GM12878 (cell line): ENCODE measurements around the gene ZSCAN23. TPM values are rescaled to one million over a fixed set of nuclear protein-coding genes. Genes with fewer than 3 reads are reported as not detected.
A peak's percentile ranks its signal among the peaks of the same experiment; 100 is the strongest.

ENCODE experiments used
- BRCA1 ChIP-seq: IDR thresholded peaks from 2 replicates; pipeline ENCODE4 v1.6.1; 2011; ENCODE audit warnings: low read depth, low read length, improper control_type of control experiment
- CBX5 ChIP-seq: sonication (generic); IDR thresholded peaks from 2 replicates; pipeline ENCODE4 v1.6.1; 2016; ENCODE audit warnings: low read depth, moderate library complexity, mild to moderate bottlenecking, inconsistent platforms
- CHD1 ChIP-seq: IDR thresholded peaks from 2 replicates; pipeline ENCODE4 v1.6.1; 2012; ENCODE audit warnings: low read depth, low read length, improper control_type of control experiment
- CHD4 ChIP-seq: fragments of 200-600 bp; sonication (generic); IDR thresholded peaks from 2 replicates; pipeline ENCODE4 v1.6.1; 2016; ENCODE audit warnings: mild to moderate bottlenecking
- CREM ChIP-seq: IDR thresholded peaks from 2 replicates; pipeline ENCODE4 v1.6.1; 2014; ENCODE audit warnings: antibody characterized with exemption, low read depth
- DPF2 ChIP-seq: fragments of 450-650 bp; IDR thresholded peaks from 2 replicates; pipeline ENCODE4 v1.6.1; 2017; ENCODE audit warnings: mild to moderate bottlenecking
- EZH2 ChIP-seq: IDR thresholded peaks from 2 replicates; pipeline ENCODE4 v1.6.1; 2012; ENCODE audit warnings: low read depth, mild to moderate bottlenecking, control low read depth, inconsistent platforms, low read length, borderline replicate concordance; ENCODE audit not compliant: control insufficient read depth
- FOXM1 ChIP-seq: IDR thresholded peaks from 2 replicates; pipeline ENCODE4 v1.6.1; 2012; ENCODE audit warnings: low read depth, mild to moderate bottlenecking, inconsistent platforms, low read length, moderate library complexity
- HDGF ChIP-seq: fragments of 450-650 bp; IDR thresholded peaks from 2 replicates; pipeline ENCODE4 v1.6.1; 2016; ENCODE audit warnings: antibody characterized with exemption
- IKZF1 ChIP-seq: fragments of 450-650 bp; conservative IDR thresholded peaks from 2 replicates; pipeline ENCODE4 v1.6.1; 2017; ENCODE audit warnings: antibody characterized with exemption, mild to moderate bottlenecking
- KLF5 ChIP-seq: fragments of 450-650 bp; IDR thresholded peaks from 2 replicates; pipeline ENCODE4 v1.6.1; 2014; ENCODE audit warnings: mild to moderate bottlenecking; ENCODE audit not compliant: partially characterized antibody
- MXI1 ChIP-seq: fragments of 150-350 bp; IDR thresholded peaks from 2 replicates; pipeline ENCODE4 v1.6.1; 2011; ENCODE audit warnings: low read depth, mild to moderate bottlenecking, inconsistent platforms, low read length, improper control_type of control experiment
- NFXL1 ChIP-seq: fragments of 450-650 bp; IDR thresholded peaks from 2 replicates; pipeline ENCODE4 v1.6.1; 2017; ENCODE audit warnings: antibody characterized with exemption, mild to moderate bottlenecking, borderline replicate concordance
- NFYB ChIP-seq: IDR thresholded peaks from 2 replicates; pipeline ENCODE4 v1.6.1; 2011; ENCODE audit warnings: low read depth, mild to moderate bottlenecking, low read length, improper control_type of control experiment, moderate library complexity; ENCODE audit not compliant: insufficient read depth
- NR2C1 ChIP-seq: fragments of 450-650 bp; IDR thresholded peaks from 2 replicates; pipeline ENCODE4 v1.6.1; 2017; ENCODE audit warnings: antibody characterized with exemption, mild to moderate bottlenecking, moderate library complexity
- NR2C2 ChIP-seq: IDR thresholded peaks from 2 replicates; pipeline ENCODE4 v1.6.1; 2011; ENCODE audit warnings: borderline replicate concordance, low read depth; ENCODE audit not compliant: control insufficient read depth, insufficient read length
- NR2F1 ChIP-seq: fragments of 450-650 bp; conservative IDR thresholded peaks from 2 replicates; pipeline ENCODE4 v1.6.1; 2017; ENCODE audit warnings: mild to moderate bottlenecking
- PAX5 ChIP-seq: IDR thresholded peaks from 2 replicates; pipeline ENCODE4 v1.6.1; 2011; ENCODE audit warnings: low read depth, low read length, borderline replicate concordance
- RAD51 ChIP-seq: fragments of 450-650 bp; IDR thresholded peaks from 2 replicates; pipeline ENCODE4 v1.6.1; 2016; ENCODE audit warnings: moderate library complexity, mild to moderate bottlenecking, inconsistent platforms
- RB1 ChIP-seq: fragments of 450-650 bp; formaldehyde crosslinking; IDR thresholded peaks from 2 replicates; pipeline ENCODE4 v1.6.1; 2017; ENCODE audit warnings: mild to moderate bottlenecking, borderline replicate concordance
- RFX5 ChIP-seq: IDR thresholded peaks from 2 replicates; pipeline ENCODE4 v1.6.1; 2011; ENCODE audit warnings: low read depth, low read length, improper control_type of control experiment
- STAT1 ChIP-seq: fragments of 450-650 bp; conservative IDR thresholded peaks from 2 replicates; pipeline ENCODE4 v1.6.1; 2014; ENCODE audit warnings: antibody characterized with exemption, mild to moderate bottlenecking
- TCF3 ChIP-seq: IDR thresholded peaks from 2 replicates; pipeline ENCODE4 v1.6.1; 2012; ENCODE audit warnings: low read depth, mild to moderate bottlenecking, low read length, borderline replicate concordance; ENCODE audit not compliant: insufficient read depth
- TCF7 ChIP-seq: IDR thresholded peaks from 2 replicates; pipeline ENCODE4 v1.6.1; 2014; ENCODE audit warnings: antibody characterized with exemption, borderline replicate concordance
- YBX1 ChIP-seq: fragments of 450-650 bp; IDR thresholded peaks from 2 replicates; pipeline ENCODE4 v1.6.1; 2016; ENCODE audit warnings: antibody characterized with exemption
- ZNF622 ChIP-seq: fragments of 450-650 bp; IDR thresholded peaks from 2 replicates; pipeline ENCODE4 v1.6.1; 2017; ENCODE audit warnings: mild to moderate bottlenecking, inconsistent platforms
- polyA plus RNA-seq, 11 experiments: library from polyadenylated mRNA; depleted of rRNA in 4 of 11; unstranded in 6 of 11; stranded (reverse) in 5 of 11; fragments of >200 nt; fragmentation: Nextera tagmentation in 4 of 11; fragmentation: Illumina TruSeq in 1 of 11; extraction: Ambion mirVana in 4 of 11; extraction: Trizol in 1 of 11; gene quantifications; 1 replicate in 1 of 11; 2 replicates in 10 of 11; pipeline versions ENCODE4 v1.2.1 to v1.2.3, GENCODE V29; 2011 to 2016; ENCODE audit warnings: inconsistent platforms in 2 of 11, missing spikeins in 2 of 11, low read depth in 1 of 11
- total RNA-seq, 4 experiments: library from RNA; depleted of rRNA in 3 of 4; stranded (reverse); fragments of >200 nt in 3 of 4; fragmentation: Illumina TruSeq in 1 of 4; extraction: Trizol in 1 of 4; gene quantifications; 2 replicates each; pipeline versions ENCODE4 v1.2.1 to v1.2.3, GENCODE V29; 2013 to 2021
- TF ChIP-seq, protein P1 (sequence below): fragments of 450-650 bp; formaldehyde crosslinking; IDR thresholded peaks from 2 replicates; pipeline ENCODE4 v1.5.0; 2022; ENCODE audit warnings: mild to moderate bottlenecking, missing genetic modification characterization
- TF ChIP-seq, protein P2 (sequence below): fragments of 150-350 bp; IDR thresholded peaks from 2 replicates; pipeline ENCODE4 v1.6.1; 2014; ENCODE audit warnings: mild to moderate bottlenecking, low read depth, low read length
- TF ChIP-seq, protein P3 (sequence below): IDR thresholded peaks from 2 replicates; pipeline ENCODE4 v1.6.1; 2012; ENCODE audit warnings: low read depth, low read length, improper control_type of control experiment

ZSCAN23 gene
- total and polyA plus RNA-seq, 10 of the 15 experiments (the other 5 are each of a cell fraction or from before 2014, with no cell fraction given): 0.04 to 2.3 (median 0.84) TPM

DNA sequence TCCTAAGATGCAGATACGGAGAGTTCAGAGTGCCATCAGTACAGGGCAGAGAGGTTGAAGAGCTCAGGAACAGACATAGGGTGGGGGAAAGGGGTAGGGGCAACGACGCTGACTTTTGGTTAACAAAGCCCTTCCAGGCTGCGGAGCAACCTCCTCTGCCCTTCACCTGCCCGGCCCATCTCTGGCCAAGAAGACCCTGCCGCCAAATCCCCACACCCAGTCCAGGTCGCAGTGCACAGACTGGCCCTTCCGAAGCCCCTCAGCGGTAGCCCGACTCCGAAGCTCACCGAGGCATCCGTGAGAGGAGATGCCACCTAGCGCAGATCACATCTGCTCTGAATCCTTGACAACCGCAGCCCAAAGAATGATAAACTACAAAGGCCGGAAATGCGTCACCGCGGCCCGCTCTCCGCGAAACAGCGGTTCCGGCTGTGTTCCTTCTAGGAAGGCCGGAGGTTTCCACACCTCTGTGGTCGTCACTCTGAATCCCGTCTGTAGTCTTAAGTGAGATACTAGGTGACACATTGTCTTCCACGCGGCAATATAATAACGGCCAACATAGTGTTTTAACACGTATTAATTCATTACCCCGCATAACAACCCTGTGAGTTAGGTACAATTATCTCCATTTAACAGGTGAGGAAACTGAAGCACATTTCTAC lies at the start of gene ZSCAN23 (continued):
- TF ChIP-seq DPF2: no peak
- TF ChIP-seq NR2F1: no peak
- peak; percentile 89 for TF ChIP-seq CREM
- TF ChIP-seq NFXL1: no peak
- no peak for TF ChIP-seq ZNF622
- TF ChIP-seq CBX5: no peak
- TF ChIP-seq, protein P1, sequence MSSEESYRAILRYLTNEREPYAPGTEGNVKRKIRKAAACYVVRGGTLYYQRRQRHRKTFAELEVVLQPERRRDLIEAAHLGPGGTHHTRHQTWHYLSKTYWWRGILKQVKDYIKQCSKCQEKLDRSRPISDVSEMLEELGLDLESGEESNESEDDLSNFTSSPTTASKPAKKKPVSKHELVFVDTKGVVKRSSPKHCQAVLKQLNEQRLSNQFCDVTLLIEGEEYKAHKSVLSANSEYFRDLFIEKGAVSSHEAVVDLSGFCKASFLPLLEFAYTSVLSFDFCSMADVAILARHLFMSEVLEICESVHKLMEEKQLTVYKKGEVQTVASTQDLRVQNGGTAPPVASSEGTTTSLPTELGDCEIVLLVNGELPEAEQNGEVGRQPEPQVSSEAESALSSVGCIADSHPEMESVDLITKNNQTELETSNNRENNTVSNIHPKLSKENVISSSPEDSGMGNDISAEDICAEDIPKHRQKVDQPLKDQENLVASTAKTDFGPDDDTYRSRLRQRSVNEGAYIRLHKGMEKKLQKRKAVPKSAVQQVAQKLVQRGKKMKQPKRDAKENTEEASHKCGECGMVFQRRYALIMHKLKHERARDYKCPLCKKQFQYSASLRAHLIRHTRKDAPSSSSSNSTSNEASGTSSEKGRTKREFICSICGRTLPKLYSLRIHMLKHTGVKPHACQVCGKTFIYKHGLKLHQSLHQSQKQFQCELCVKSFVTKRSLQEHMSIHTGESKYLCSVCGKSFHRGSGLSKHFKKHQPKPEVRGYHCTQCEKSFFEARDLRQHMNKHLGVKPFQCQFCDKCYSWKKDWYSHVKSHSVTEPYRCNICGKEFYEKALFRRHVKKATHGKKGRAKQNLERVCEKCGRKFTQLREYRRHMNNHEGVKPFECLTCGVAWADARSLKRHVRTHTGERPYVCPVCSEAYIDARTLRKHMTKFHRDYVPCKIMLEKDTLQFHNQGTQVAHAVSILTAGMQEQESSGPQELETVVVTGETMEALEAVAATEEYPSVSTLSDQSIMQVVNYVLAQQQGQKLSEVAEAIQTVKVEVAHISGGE (CRISPR knock-in tag): no peak; the same call in 1 of the 2 replicates
- TF ChIP-seq NR2C1: no peak
- TF ChIP-seq RB1: no peak
- no peak for TF ChIP-seq STAT1
- TF ChIP-seq YBX1: no peak
- TF ChIP-seq CHD4: no peak
- TF ChIP-seq, protein P2, sequence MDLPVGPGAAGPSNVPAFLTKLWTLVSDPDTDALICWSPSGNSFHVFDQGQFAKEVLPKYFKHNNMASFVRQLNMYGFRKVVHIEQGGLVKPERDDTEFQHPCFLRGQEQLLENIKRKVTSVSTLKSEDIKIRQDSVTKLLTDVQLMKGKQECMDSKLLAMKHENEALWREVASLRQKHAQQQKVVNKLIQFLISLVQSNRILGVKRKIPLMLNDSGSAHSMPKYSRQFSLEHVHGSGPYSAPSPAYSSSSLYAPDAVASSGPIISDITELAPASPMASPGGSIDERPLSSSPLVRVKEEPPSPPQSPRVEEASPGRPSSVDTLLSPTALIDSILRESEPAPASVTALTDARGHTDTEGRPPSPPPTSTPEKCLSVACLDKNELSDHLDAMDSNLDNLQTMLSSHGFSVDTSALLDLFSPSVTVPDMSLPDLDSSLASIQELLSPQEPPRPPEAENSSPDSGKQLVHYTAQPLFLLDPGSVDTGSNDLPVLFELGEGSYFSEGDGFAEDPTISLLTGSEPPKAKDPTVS: no peak
- TF ChIP-seq RFX5: no peak
- TF ChIP-seq NFYB: no peak
- no peak for TF ChIP-seq RAD51
- TF ChIP-seq FOXM1: no peak
- peak; percentile 48; the same call in 1 of the 2 replicates for TF ChIP-seq IKZF1
- TF ChIP-seq CHD1: no peak
- no peak for TF ChIP-seq EZH2
- no peak for TF ChIP-seq NR2C2
- TF ChIP-seq HDGF: no peak
- TF ChIP-seq TCF3: no peak
- 0 out of 2 replicates have a peak, but pooled peaks have one; percentile 5 for TF ChIP-seq PAX5
- no peak for TF ChIP-seq KLF5
- no peak for TF ChIP-seq MXI1
- peak; percentile 42; the same call in 1 of the 2 replicates for TF ChIP-seq TCF7
- TF ChIP-seq BRCA1: no peak
- TF ChIP-seq, protein P3, sequence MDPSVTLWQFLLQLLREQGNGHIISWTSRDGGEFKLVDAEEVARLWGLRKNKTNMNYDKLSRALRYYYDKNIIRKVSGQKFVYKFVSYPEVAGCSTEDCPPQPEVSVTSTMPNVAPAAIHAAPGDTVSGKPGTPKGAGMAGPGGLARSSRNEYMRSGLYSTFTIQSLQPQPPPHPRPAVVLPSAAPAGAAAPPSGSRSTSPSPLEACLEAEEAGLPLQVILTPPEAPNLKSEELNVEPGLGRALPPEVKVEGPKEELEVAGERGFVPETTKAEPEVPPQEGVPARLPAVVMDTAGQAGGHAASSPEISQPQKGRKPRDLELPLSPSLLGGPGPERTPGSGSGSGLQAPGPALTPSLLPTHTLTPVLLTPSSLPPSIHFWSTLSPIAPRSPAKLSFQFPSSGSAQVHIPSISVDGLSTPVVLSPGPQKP: no peak
